ENCODE data around the gene SLC10A7.
"Not testable (repeated sequence)": the region's sequence is repeated elsewhere in the genome, so short reads cannot be mapped to it uniquely, and the experiment has no call there.

Gene SLC10A7

DNA sequence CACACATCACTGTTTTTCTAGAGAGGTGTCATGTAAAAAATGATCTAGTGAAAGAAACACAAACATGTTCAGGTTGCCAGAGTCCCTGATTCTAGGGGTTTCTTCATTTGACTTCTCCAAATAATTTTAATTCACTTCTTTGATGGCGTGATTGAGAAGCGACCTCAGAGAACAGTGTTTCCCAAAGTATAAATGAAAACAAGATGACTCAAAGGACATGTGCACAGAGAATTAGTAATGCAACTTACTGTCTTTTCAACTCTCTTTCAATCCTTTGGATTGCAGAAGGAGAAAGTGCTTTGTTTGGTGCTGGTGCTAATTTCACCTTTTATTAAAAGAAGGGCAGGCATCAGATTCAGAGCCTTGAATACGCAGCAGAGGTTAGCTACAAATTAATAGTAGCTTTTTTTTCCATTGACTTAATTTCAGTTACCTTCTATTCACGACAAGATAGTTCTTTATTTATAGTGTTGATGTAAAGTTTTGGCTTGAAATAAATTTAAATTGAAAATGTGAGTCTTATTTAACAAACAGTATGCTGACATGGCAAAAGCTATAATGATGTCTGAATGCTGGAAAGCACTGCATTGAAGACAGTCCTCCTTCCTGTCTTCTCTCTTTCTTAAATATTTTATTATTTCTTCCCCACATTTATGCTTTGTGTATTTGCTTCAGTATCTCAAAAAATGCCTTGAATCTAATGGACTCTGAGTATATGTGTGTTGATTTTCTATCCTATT lies 85.1 kb downstream of the SLC10A7 start:
- no peak for DNase-seq

DNA sequence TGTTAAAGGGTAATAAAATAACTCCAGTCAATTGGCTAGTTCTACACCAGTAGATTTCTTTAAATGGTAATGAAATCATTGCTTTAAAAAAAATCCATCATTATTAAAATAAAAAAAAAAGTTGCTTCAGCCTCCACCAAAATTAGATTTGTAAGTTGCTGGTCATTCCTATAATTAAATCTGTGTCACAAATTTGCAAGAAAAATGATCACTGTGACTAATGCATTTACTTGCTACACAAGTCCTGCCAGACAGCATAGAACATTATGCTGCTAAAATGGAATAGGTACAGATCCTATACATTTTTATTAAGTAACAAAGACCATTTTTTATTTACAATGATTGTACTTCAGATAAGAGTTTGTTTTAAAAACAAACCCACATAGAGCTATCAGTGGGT lies 85.8 kb downstream of the SLC10A7 start:
- DNase-seq, result no peak

GRCh38 chr4:146432065-146432464 lies 89.7 kb downstream of the SLC10A7 start:
- no peak for DNase-seq

- DNase-seq, result no peak
These were observed 93.4 kb downstream of the SLC10A7 start for GRCh38 chr4:146428298-146428697.

GRCh38 chr4:146417822-146418221 lies 103.9 kb downstream of the SLC10A7 start:
- no peak for DNase-seq

GRCh38 chr4:146415829-146416228 lies 105.9 kb downstream of the SLC10A7 start:
- no peak for DNase-seq

- DNase-seq, result no peak
These were observed 114.1 kb downstream of the SLC10A7 start for GRCh38 chr4:146407669-146408084.

- no peak for DNase-seq
These were observed 114.5 kb downstream of the SLC10A7 start for GRCh38 chr4:146407257-146407656.

GRCh38 chr4:146401274-146401673 lies 120.5 kb downstream of the SLC10A7 start:
- no peak for DNase-seq

GRCh38 chr4:146398896-146399445 lies 122.8 kb downstream of the SLC10A7 start:
- DNase-seq, result no peak

GRCh38 chr4:146398404-146398803 lies 123.3 kb downstream of the SLC10A7 start:
- no peak for DNase-seq

GRCh38 chr4:146389561-146389960 lies 132.2 kb downstream of the SLC10A7 start:
- no peak for DNase-seq

GRCh38 chr4:146382194-146382593 lies 139.5 kb downstream of the SLC10A7 start:
- DNase-seq, result no peak

- DNase-seq, result no peak
These were observed 140.4 kb downstream of the SLC10A7 start for GRCh38 chr4:146381263-146381872.

GRCh38 chr4:146379744-146380143 lies 142.0 kb downstream of the SLC10A7 start:
- DNase-seq, result no peak

- DNase-seq, result no peak
These were observed 149.9 kb downstream of the SLC10A7 start for GRCh38 chr4:146371812-146372211.

DNA sequence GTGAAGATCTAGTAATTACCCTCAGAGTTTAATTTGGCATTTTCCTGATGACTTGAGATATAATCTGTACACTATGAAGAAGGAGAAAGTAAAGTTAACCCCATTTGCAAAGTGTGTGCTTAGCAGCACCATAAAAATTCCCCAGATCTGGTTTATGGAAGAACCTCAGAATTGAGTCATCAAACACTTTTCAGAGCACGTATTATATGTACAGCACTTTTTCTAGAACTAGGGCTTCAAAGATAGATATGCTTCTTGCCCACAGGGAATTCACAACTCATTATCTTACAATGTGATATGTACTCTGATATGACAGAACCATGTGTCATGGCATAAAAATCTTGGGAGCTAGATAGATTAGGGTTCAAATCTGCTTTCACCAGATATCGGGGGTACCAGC lies 150.9 kb downstream of the SLC10A7 start:
- DNase-seq, result no peak

DNA sequence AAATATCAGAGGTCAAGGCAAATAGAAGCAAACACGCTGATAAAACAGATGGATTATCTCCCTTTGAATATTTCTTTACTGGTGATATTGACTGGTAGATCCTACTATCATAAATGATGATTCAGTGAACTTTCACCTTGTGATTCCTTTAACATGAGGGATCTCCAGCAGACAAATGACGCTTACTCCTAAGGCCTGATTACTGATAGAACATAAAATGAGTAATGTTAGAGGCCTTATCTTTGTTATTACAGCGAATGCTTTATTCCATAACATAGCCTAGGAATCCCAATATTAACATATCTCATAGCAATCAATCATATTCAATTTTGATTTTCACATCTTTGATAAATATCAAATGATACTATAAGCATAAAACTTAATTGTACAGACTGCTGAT lies 152.3 kb downstream of the SLC10A7 start:
- DNase-seq, result no peak

- DNase-seq, result no peak
These were observed 153.5 kb downstream of the SLC10A7 start for GRCh38 chr4:146368209-146368608.

GRCh38 chr4:146367347-146367746 lies 154.4 kb downstream of the SLC10A7 start:
- DNase-seq, result no peak

DNA sequence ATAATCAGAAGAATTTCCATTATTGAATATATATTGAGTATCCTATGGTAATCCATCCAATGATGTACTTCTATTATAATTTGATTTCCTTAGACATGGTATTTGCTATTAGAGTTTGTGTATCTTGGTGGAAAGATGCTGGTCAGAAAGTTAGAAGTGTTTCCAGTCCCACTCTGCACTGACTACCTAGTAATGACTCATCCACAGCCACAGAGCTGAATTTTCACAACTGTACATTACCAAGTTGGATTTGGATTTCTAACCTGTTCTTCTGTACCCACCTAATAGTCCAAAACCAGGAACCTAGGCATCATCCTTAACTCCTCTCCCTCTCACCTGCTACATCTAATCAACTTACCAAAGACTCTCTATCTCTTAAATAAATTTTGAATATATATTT lies 162.0 kb downstream of the SLC10A7 start:
- no peak for DNase-seq

DNA sequence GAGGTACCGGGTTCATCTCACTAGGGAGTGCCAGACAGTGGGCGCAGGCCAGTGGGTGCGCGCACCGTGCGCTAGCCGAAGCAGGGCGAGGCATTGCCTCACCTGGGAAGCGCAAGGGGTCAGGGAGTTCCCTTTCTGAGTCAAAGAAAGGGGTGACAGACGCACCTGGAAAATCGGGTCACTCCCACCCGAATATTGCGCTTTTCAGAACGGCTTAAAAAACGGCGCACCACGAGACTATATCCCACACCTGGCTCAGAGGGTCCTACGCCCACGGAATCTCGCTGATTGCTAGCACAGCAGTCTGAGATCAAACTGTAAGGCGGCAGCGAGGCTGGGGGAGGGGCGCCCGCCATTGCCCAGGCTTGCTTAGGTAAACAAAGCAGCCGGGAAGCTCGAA lies 171.6 kb downstream of the SLC10A7 start:
- DNase-seq, result not testable (repeated sequence)

GRCh38 chr4:146349306-146349705 lies 172.4 kb downstream of the SLC10A7 start:
- no peak for DNase-seq

GRCh38 chr4:146347822-146348221 lies 173.9 kb downstream of the SLC10A7 start:
- DNase-seq, result no peak
